Subcutaneous abdominal adipose tissue (tissue), 5 donors: ENCODE data around the gene GPC5.

Source experiments
- H3K27ac ChIP-seq: one replicate; pipeline ENCODE4 v1.7.0; 2013; ENCODE audit warnings: low read depth, mild to moderate bottlenecking, inconsistent platforms, low read length, moderate library complexity
- H3K27me3 ChIP-seq, 5 donors: one replicate each; pipeline ENCODE4 v1.7.0; 2013; ENCODE audit warnings: low read length in 5 of 5, inconsistent platforms in 1 of 5; ENCODE audit not compliant: control insufficient read depth in 5 of 5, insufficient read depth in 4 of 5
- H3K36me3 ChIP-seq, 5 donors: one replicate each; pipeline ENCODE4 v1.7.0; 2013; ENCODE audit warnings: low read length in 5 of 5; ENCODE audit not compliant: control insufficient read depth in 5 of 5, insufficient read depth in 5 of 5
- H3K4me1 ChIP-seq, 5 donors: one replicate each; pipeline ENCODE4 v1.7.0; 2013; ENCODE audit warnings: low read length in 5 of 5, mild to moderate bottlenecking in 3 of 5, moderate library complexity in 1 of 5; ENCODE audit not compliant: control insufficient read depth in 5 of 5, insufficient read depth in 5 of 5
- H3K4me3 ChIP-seq, 5 donors: one replicate each; pipeline ENCODE4 v1.7.0; 2013; ENCODE audit warnings: low read length in 5 of 5, low read depth in 1 of 5
- H3K9ac ChIP-seq, 5 donors: one replicate each; pipeline ENCODE4 v1.7.0; 2013; ENCODE audit warnings: low read length in 5 of 5, mild to moderate bottlenecking in 4 of 5, moderate library complexity in 3 of 5
- H3K9me3 ChIP-seq, 5 donors: one replicate each; pipeline ENCODE4 v1.7.0; 2013; ENCODE audit warnings: low read length in 5 of 5; ENCODE audit not compliant: control insufficient read depth in 5 of 5
- donor health status: healthy.
- donor health status: healthy.
- donor health status: healthy.
- donor health status: healthy.
- donor health status: healthy.

The GPC5 gene

DNA sequence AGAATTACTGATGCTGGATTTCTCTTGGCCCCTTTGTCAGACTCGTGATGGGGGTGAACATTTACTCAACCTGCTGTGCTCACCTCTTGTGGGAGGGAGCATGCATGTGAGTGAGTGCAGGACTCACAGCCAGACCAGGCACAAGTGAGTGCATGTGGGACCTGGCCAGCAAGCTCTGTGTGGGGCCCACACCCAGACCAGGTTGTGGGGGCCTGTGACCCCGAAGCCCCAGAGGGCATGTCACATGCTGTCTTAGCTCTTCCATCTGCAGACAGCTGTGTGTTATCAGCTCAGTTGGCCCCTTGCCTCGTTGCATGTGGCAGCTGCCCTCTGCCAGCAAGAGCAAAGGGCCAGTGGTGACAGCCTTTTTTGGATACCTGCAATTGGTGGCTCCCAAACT lies 614.4 kb downstream of the GPC5 start:
- no peak overlapping the region for H3K9ac ChIP-seq
- H3K27ac ChIP-seq = no peak overlapping the region
- no peak overlapping the region for H3K4me3 ChIP-seq
- H3K9me3 ChIP-seq = peaks cover 0 to 8% (median 2%) of the 10 kb centered on the region in 5 donors
- no peaks in the 10 kb centered on the region for H3K4me1 ChIP-seq
- no peaks in the 10 kb centered on the region for H3K36me3 ChIP-seq
- no peaks in the 10 kb centered on the region for H3K27me3 ChIP-seq

DNA sequence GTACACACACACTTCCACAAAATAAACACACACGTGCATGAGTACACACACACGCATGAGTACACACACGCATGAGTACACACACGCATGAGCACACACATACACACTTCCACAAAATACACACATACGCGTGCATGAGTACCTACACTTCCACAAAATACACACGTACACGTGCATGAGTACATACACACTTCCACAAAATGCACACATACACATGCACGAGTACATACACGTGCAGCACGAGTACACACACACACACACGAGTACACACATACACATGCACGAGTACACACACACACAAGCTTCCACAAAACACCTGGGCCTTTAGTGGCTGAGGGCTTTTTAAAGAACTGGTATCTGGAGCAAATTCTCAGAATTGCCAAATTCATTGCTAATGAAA lies 619.3 kb downstream of the GPC5 start:
- H3K4me1 ChIP-seq = no peaks in the 10 kb centered on the region
- H3K4me3 ChIP-seq = no peak overlapping the region

DNA sequence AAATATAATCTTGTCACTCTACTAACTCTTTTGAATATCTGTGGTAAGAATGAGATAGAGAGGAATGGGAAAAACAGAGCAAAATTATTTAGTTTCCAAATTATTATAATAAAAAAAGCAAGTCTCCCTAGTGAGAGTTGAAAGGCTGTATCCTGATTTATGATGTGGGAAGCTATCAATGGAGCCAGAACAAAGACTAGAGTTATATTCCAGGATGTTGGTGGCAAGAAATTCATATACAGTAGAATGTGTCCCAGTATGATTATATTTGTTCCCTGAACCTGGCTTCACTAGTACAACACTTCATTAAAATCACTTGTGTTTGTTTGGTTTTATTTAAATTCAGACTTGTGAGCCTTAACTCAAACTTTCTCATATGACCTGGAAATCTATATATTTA lies 630.3 kb downstream of the GPC5 start:
- H3K4me1 ChIP-seq = peaks cover 0 to 16% (median 0%) of the 10 kb centered on the region in 5 donors
- no peaks in the 10 kb centered on the region for H3K36me3 ChIP-seq
- no peaks in the 10 kb centered on the region for H3K27me3 ChIP-seq
- no peak overlapping the region for H3K4me3 ChIP-seq
- no peak overlapping the region for H3K27ac ChIP-seq
- no peak overlapping the region for H3K9ac ChIP-seq
- H3K9me3 ChIP-seq = peaks cover 0 to 3% (median 0%) of the 10 kb centered on the region in 5 donors

More for the DNA sequence above, 619.3 kb downstream of the GPC5 start:
- Histone ChIP-seq H3K9ac (no peak overlapping the region), H3K9me3 (peaks cover 0 to 8% (median 3%) of the 10 kb centered on the region in 5 donors), H3K36me3 (no peaks in the 10 kb centered on the region), H3K27me3 (no peaks in the 10 kb centered on the region), H3K27ac (no peak overlapping the region)

DNA sequence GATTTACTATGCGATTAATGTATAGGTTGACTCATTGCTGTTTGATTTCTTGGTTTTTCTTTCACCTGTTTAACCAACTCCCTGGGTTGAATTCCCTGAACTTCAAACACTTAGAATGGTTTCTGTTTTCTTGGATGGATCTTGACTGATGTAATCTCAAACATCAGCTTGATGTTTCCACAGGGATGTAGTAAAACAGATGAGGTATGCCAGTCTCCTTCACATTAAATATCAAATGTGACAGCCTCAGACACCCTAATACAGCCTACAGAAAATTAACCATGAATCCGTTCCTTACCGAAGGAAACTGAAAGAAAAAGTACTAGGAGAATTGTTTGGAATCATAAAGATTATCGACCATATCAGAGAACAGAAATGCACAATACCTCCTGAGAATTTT lies 631.2 kb downstream of the GPC5 start:
- H3K27me3 ChIP-seq = no peaks in the 10 kb centered on the region
- no peak overlapping the region for H3K9ac ChIP-seq
- H3K36me3 ChIP-seq = no peaks in the 10 kb centered on the region
- H3K4me1 ChIP-seq = peaks cover 0 to 15% (median 0%) of the 10 kb centered on the region in 5 donors
- no peak overlapping the region for H3K27ac ChIP-seq
- H3K9me3 ChIP-seq = peaks cover 0 to 3% (median 0%) of the 10 kb centered on the region in 5 donors
- H3K4me3 ChIP-seq = no peak overlapping the region

DNA sequence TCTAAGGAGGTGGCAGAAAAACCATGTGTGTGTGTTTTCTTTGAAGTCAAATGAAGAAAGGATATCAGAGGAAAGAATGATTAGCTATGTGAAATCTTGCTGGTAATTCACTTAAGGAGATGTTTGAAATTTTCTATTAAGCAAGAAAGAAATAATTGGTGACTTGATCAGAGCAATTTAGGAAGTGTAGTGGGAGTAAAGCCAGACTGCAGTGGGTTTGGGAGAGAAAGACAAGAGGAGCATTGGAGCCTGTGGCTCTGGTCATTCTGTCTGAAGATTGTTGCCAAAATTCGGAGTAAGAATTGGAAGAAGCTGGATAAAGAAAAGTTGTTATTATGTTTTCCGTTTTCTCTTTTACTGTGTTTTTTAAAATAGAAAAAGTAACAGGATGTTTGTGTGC lies 640.5 kb downstream of the GPC5 start:
- Histone ChIP-seq H3K27me3 (no peaks in the 10 kb centered on the region), H3K4me3 (no peak overlapping the region), H3K9ac (no peak overlapping the region), H3K36me3 (no peaks in the 10 kb centered on the region), H3K4me1 (no peaks in the 10 kb centered on the region), H3K9me3 (no peaks in the 10 kb centered on the region), H3K27ac (no peak overlapping the region)

DNA sequence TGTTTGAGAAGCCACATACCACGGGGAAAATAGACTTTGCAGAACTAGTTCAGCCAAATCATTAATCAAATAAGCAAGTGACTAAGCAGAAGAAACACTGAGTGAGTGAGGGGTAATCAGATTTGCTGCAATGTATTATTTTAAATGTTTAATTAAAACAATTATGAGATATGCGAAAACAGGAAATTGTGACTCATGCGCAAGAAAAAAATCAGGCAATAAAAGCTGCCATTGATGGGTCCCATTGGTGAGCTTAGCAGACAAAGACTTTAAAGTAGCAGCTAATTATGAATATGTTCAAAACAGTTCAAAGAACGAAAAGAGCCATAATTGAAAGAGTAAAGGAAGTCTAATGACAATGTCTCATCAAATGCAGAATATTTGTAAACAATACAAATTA lies 644.1 kb downstream of the GPC5 start:
- Histone ChIP-seq H3K4me3 (no peak overlapping the region), H3K27me3 (no peaks in the 10 kb centered on the region), H3K9me3 (no peaks in the 10 kb centered on the region), H3K9ac (no peak overlapping the region), H3K4me1 (no peaks in the 10 kb centered on the region), H3K36me3 (no peaks in the 10 kb centered on the region), H3K27ac (no peak overlapping the region)

DNA sequence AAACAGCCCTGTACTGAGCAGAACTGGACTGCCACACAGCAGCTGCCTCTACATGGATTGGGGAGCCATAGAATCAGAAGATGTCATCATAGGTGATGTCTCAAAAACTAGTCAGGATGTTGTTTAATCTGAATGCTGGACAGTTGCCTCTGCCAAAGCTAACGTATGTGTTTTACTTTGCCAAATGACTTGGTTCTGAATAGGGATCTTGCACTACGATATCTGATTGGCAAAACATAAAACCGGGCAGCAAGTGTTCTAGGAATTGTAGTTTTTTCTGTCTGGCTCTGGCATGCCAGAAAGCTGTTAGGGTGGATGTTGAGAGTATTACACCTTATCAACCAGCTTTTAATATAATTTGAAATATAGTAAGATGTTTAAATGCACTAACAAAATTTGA lies 645.9 kb downstream of the GPC5 start:
- Histone ChIP-seq H3K4me1 (no peaks in the 10 kb centered on the region), H3K27ac (no peak overlapping the region), H3K9ac (no peak overlapping the region), H3K36me3 (no peaks in the 10 kb centered on the region), H3K27me3 (no peaks in the 10 kb centered on the region), H3K9me3 (no peaks in the 10 kb centered on the region), H3K4me3 (no peak overlapping the region)

DNA sequence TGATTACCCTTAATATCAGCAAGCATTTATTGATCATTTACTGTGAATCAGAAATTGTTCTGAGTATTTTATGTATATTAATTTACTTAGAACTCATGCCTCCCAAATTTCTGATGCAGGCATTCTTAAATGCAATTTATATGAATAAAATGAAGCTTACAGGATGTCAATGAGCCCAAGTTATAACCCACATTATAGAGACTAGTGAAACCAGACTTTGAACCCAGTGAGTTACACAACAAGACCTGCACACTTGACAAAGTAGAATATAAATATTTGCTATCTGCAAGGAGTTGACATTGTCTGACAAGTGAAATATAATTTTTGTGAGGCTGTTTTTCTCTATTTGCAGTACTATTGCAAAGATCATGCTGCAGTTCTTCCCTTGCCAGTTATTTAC lies 656.0 kb downstream of the GPC5 start:
- no peak overlapping the region for H3K9ac ChIP-seq
- H3K4me1 ChIP-seq = no peaks in the 10 kb centered on the region
- no peaks in the 10 kb centered on the region for H3K36me3 ChIP-seq
- no peaks in the 10 kb centered on the region for H3K27me3 ChIP-seq
- no peak overlapping the region for H3K27ac ChIP-seq
- peaks cover 0 to 6% (median 0%) of the 10 kb centered on the region in 5 donors for H3K9me3 ChIP-seq
- no peak overlapping the region for H3K4me3 ChIP-seq

DNA sequence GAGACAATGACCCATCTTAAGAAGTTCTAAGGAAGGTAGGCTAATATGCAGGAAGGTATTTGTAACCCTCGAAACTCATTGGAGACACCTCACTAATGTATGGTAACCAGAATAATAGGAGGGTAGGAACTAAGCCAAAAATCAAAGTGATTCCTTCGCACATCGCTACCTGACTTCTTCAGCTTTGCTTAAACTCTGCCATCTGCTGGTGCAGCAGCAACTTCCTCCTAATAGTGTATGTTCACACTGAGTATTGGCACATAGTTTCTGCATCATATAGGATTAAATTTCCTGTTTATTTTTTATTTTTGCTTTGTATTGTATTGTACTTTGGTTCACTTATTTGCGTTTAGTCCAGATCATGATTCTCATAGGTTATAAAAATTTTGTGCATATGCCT lies 676.2 kb downstream of the GPC5 start:
- no peaks in the 10 kb centered on the region for H3K4me1 ChIP-seq
- no peaks in the 10 kb centered on the region for H3K9me3 ChIP-seq
- no peaks in the 10 kb centered on the region for H3K36me3 ChIP-seq
- H3K9ac ChIP-seq = no peak overlapping the region
- no peaks in the 10 kb centered on the region for H3K27me3 ChIP-seq
- no peak overlapping the region for H3K27ac ChIP-seq
- no peak overlapping the region for H3K4me3 ChIP-seq

DNA sequence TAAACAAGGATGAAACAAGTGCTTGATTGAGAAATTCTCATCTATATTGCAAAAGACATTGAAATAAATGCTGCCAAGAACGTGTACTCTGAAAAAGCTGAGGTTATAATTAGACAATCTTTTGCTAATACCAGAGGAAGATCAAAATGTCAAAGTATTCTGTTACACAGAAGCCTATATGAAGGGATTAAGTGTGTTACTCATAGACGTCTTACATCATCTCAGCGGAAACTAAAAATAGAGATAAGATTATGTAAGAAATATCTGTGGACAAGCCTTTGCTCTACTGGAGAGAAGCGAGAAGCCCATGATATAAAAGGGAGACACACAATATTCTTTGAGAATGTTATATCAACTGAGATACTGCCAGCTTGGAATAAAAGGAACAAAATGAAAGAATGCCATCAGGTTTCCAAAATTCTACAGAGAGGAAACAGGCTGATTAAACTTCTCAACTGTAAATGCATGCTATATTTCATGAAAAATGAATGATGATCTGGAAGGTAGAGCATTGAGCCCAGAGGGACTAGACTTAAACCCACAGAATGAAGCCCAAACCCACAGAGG lies 699.0 kb downstream of the GPC5 start:
- Histone ChIP-seq H3K27me3 (no peaks in the 10 kb centered on the region), H3K27ac (no peak overlapping the region), H3K36me3 (no peaks in the 10 kb centered on the region)

More for the DNA sequence above, 699.0 kb downstream of the GPC5 start:
- Histone ChIP-seq H3K4me3 (no peak overlapping the region), H3K9ac (no peak overlapping the region), H3K4me1 (peaks cover 0 to 12% (median 0%) of the 10 kb centered on the region in 5 donors), H3K9me3 (peaks cover 0 to 17% (median 0%) of the 10 kb centered on the region in 5 donors)
